ENCODE data around the gene SSX5.
"Not testable (repeated sequence)": the region's sequence is repeated elsewhere in the genome, so short reads cannot be mapped to it uniquely, and the experiment has no call there.

The SSX5 gene, protein sequence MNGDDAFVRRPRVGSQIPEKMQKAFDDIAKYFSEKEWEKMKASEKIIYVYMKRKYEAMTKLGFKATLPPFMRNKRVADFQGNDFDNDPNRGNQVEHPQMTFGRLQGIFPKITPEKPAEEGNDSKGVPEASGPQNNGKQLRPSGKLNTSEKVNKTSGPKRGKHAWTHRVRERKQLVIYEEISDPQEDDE

DNA sequence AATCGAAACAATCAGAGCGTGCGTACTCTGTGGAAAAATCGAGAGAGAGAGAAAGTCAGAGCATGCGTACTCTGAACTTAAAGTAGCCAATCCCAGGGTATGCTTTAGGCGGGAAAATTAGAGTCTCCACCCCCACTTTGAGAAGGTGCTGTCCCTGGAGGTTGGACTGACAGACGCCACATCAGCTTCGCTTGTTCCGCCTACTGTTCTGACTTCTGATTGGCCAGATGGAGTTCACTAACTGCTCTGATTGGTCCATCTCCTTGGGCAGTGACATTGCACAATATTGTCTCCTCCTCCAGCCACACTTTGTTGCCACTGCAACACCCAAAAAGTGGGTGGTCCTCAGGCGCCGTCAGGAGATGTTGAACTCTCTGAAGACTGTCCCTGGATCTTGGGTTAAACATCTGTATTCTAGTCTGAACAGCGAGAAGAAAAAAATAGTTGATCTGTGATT lies at the start of gene SSX5:
TSS of gene SSX5 (minus strand) at position 51 of the 457 bp plus-strand sequence. CDS start 1,437 bp downstream, outside the sequence.
- no peak for DNase-seq (ENCODE audit: low read depth in 2 of 2)

DNA sequence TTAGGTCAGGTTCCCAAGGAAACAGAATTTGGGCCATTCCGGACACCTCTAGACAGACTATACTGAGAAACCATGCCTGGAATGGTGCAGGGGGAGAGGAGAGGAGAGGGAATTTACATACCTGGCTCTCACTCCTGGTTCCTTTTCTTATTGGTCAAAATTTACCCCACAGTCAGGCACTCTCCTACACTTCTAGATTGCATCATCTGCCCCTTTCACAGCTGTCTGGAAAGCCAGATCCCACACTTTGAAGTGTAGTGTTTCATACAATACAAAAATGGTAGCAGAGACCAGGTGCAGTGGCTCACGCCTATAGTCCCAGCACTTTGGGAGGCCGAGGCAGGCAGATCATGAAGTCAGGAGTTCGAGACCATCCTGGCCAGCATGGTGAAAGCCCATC lies 27.6 kb upstream of the SSX5 start:
- not testable (repeated sequence) for DNase-seq (ENCODE audit: low read depth in 2 of 2)

DNA sequence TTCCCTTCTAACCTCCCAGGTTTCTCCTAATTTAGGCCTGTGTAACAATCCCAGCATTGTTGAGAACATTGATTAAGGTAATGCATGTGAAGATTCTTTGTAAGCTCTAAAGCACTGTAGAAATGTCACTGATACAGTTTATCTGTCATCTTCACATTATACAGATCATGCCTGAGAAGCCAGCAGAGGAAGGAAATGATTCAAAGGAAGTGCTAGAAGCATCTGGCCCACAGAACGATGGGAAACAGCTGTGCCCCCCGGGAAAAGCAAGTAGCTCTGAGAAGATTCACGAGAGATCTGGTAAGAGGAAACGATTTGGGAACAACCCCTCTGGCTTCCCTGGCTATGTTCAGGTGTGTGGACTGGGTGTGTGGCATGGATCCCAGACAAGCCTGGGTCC lies 17.7 kb upstream of the SSX5 start:
- not testable (repeated sequence) for DNase-seq (ENCODE audit: low read depth in 2 of 2)

DNA sequence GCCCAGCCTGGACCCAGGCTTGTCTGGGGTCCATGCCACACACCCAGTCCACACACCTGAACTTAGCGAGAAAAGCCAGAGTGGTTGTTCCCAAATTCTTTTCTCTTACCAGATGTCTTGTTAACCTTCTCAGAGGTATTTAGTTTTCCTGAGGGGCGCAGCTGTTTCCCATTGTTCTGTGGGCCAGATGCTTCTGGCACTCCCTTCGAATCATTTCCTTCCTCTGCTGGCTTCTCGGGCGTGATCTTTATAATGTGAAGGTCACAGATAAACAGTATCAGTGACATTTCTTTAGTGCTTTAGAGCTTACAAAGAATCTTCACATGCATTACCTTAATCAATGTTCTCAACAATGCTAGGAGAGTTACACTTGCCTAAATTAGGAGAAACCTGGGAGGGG lies 6.6 kb downstream of the SSX5 start:
- DNase-seq (ENCODE audit: low read depth in 2 of 2), result not testable (repeated sequence)

DNA sequence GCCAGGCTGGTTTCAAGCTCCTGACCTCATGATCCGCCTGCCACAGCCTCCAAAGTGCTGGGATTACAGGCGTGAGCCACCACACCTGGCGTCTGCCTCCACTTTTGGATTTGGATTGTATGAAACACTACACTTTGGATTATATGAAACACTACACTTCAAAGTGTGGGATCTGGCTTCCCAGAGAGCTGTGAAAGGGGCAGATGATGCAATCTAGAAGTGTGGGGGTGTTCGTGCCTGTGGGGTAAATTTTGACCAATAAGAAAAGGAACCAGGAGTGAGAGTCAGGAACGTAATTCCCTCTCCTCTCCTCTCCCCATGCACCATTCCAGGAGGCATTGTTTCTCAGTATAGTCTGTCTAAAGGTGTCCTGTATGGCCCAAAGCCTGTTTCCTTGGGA lies 14.7 kb downstream of the SSX5 start:
- not testable (repeated sequence) for DNase-seq (ENCODE audit: low read depth in 2 of 2)

DNA sequence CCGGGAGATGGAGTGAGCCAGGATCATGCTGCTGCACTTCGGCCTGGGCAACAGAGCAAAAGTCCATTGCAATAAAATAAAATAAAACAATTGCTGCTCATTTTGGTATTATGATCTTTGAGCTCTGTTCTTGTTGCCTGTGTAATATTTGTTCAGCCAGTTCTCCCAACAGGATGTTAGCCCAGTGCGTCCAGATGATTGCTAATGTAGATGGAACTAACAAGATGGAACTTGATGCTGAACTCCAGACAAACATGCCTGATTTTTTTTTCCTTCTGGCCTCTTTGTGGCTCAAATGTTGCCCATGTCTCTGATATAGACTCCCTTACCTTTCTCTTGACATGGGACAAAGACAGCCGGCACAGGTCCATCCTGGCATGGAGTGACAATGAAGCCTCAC lies 15.8 kb downstream of the SSX5 start:
- no peak for DNase-seq (ENCODE audit: low read depth in 2 of 2)

DNA sequence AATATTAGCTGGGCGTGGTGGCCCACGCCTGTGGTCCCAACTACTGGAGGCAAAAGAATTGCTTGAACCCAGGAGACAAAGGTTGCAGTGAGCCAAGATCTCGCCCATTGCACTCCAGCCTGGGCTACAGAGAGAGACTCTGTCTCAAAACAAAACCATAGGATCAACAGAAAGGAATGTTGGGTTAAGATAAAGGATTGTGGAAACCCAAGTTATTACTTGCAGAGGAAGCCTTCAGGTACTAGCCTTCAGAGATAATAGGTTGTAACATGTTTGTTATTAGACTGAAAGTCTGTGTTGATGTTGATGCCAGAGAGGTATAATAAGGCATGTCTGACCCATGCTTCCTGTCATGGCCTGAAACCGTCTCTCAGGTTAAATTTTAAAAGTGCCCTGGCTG lies 16.9 kb downstream of the SSX5 start:
- no peak for DNase-seq (ENCODE audit: low read depth in 2 of 2)

DNA sequence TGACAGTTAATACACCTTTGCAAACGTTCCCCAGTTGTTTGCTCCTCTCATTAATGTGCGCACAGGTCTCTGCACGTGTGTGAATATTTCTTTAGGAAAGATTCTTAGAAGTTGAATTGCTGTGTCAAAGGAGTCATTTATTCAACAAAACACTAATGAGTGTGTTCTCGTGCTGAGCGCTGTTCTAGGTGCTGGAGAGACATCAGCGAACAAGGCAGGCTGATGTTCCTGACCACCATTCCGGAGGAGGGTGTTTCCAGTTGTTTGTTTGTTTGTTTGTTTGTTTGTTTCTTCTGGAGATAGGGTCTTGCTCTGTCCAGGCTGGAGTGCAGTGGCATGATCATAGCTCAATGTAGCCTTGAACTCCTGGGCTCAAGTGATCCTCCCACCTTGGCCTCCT lies 30.3 kb downstream of the SSX5 start:
- DNase-seq (ENCODE audit: low read depth in 2 of 2), result not testable (repeated sequence)

DNA sequence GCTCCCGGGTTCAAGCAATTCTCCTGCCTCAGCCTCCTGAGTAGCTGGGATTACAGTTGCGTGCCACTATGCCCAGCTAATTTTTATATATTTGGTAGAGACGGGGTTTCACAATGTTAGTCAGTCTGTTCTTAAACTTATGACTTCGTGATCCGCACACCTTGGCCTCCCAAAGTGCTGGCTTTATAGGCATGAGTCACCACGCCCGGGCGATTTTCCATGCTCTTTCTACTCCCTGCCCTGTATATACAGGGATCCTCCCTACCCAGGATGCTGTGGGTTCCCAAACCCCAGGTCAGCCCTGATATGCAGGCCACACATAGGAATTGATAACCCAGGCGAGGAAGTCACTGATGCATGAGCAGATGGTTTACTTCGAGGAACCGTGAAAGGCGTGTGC lies 31.4 kb downstream of the SSX5 start:
- no peak for DNase-seq (ENCODE audit: low read depth in 2 of 2)

DNA sequence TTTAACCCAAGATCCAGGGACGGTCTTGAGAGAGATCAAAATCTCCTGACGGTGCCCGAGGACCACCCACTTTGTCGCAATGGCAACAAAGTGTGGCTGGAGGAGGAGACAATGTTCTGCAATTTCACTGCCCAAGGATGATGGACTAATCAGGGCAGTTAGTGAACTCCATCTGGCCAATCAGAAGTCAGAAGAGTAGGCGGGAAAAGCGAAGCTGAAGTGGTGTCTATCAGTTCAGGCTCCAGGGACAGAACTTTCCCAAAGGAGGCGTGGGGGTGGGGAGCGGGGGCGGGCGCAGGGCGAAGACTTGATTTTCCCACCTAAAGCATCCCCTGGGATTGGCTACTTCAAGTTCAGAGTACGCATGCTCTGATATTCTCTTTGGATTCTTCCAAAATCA lies 40.6 kb downstream of the SSX5 start:
- DNase-seq (ENCODE audit: low read depth in 2 of 2), result no peak

DNA sequence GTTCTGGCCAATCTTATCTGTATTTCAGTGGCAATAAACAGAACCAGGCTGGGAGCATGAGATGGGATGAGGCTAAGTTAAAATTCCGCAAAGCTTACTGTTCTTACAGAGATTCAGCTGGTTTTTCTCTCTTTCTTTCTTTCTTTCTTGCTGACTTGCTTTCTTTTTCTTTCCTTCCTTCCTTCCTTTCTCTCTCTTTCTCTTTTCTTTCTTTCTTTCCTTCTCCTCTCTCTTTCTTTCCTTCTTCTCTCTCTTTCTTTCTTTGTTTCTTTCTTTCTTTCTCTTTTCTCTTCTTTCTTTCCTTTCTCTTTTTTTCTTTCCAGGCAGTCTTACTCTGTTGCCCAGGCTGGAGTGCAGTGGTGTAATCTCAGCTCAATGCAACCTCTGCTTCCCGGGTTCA lies 41.8 kb downstream of the SSX5 start:
- DNase-seq (ENCODE audit: low read depth in 2 of 2), result no peak

DNA sequence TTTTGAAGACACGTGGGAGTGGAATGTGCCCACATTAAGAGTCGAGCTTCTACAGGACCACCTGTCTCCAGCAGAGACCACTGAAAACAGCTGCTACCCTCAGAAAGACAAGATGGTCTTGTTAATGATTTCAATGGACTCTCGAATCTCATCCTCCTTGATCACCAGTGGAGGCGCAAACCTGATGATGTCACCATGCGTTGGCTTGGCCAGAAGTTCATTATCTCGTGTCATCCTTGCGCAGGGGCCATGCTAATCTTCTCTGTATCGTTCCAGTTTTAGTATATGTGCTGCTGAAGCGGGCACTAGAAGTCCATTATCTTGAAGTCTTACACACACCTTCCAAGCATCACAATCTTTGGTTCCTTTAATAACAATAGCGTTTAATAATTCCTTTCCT lies 42.8 kb downstream of the SSX5 start:
- no peak for DNase-seq (ENCODE audit: low read depth in 2 of 2)

DNA sequence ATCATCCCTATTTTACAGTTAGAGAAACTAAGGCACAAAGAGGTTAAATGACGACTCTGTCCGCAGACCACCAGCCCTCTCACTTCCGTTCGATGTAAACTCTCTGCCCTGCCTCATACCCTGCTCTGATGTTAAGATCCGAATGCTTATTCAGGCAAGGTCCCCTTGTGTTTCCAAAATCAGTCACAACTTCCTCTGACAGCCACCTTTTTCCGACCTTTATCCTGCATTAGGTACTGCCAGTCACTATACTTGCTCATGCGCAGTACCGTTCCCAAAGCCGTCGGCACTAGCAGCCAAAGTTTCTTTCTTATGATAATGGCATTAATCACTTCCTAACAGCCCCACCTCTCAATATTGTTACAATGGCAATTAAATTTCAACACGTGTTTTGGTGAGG lies 53.9 kb downstream of the SSX5 start:
- DNase-seq (ENCODE audit: low read depth in 2 of 2), result peak; percentile 5 to 8

DNA sequence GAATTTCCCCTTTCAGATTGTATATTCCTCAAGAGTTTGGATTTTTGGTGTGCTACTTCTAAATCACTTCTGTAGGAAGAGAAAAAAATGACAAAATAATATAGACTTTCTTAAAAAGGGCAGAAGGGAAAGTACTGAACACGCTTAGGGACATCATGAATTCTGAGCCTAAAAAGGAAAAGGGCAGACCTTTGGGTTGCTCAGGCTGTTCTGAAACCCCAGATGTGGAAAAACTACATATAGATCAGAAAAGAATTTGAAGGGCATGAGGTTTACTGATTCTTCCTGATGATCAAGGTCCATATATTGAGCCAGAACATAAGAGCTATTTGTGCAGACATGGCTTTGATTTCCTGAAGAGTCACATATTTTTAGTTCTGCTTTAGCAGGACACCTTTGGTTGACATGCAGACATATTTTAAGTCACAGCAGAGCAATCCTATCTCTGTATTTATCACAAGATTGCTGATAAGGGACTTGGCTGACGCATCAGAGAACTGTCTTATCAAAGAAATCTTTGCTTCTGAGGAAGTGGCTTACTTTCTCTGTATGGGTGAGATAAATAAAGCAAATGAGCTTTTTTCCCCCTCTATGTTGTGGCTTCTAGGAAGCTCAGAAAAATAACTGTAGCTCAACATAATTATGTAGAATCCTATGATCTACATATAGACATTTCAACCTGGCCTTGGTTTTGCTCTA lies 54.6 kb downstream of the SSX5 start:
- not testable (repeated sequence) for DNase-seq (ENCODE audit: low read depth in 2 of 2)

DNA sequence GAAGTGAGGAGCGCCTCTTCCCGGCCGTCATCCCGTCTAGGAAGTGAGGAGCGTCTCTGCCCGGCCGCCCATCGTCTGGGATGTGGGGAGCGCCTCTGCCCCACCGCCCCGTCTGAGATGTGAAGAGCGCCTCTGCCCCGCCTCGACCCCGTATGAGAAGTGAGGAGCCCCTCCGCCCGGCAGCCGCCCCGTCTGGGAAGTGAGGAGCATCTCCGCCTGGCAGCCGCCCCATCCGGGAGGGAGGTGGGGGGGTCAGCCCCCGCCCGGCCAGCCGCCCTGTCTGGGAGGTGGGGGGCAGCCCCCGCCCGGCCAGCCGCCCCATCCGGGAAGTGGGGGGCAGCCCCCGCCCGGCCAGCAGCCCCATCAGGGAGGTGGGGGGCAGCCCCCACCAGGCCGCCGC lies 57.5 kb downstream of the SSX5 start:
- DNase-seq (ENCODE audit: low read depth in 2 of 2), result not testable (repeated sequence)
